DMS 273 (cell line): ENCODE measurements around the gene RASGRF2.
"Not testable (repeated sequence)": the region's sequence is repeated elsewhere in the genome, so short reads cannot be mapped to it uniquely, and the experiment has no call there.

Experiments
- DNase-seq: peaks from one replicate; lab custom pipeline; 2025; ENCODE audit not compliant: unreplicated experiment; lab: John Stamatoyannopoulos, UW

RASGRF2 gene

DNA sequence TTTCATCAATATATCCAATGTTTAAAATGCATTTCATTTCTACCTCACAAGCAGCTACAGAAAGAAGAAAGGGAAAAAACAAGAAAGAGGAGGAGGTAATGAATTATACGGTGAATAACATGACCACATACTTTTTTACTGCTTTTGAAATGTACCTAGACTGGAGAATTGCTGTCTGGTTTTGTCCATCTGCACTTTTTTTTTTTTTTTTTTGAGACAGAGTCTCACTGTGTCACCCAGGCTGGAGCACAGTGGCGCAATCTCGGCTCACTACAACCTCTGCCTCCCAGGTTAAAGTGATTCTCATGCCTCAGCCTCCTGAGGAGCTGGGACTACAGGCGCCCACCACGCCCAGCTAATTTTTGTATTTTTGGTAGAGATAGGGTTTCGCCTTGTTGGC is 58.4 kb downstream of the RASGRF2 start:
- DNase-seq = not testable (repeated sequence)

DNA sequence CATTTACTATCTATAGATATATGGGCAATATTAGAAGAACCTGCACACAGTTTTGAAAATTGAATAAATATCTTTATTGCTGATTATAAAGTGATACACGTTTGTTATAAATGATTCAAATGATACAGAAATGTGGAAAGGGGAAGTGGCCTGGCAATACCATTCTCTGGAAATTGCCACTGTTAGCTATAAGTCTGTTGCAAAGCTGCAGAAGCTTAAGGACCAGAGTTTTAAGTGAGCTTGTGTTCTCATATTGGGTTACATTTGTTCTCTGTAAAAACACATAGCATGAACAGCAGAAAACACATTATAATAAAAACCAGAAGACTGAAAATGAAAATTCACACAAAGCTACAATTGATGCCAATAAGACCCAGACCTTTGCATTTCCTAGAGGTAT is 59.6 kb downstream of the RASGRF2 start:
- DNase-seq = no peak

DNA sequence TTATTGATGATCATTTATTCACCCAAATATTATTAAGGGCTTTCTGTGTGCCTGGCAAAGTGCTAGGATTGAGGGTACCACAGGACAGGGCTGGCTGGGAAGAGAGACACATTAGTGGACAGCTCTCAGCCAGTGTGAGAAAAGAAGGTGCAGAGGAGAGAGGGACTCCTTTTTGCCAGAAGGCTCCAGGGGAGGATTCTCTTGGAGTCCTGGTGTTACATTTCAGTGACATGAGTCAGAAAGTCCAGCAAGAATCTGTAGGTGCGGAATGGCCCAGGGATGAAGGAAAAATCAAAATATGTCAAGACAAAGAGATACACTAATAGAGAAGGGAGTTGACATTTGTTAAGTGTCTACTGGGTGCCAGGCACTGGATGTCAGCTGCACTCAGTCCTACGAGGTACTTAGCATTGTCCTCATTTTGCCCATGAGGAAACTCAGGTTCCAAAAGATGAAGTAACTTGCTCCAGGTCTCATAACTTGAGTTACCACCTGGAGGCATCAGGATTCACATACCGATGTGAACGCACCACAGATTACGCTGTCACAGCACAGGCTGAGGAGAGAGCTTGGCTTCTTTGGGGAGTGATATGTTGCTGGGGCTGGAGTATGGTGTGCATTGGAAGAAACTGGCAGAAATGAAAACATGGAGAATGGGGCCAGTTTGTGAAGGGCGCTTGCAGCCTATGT is 60.5 kb downstream of the RASGRF2 start:
- DNase-seq = no peak

DNA sequence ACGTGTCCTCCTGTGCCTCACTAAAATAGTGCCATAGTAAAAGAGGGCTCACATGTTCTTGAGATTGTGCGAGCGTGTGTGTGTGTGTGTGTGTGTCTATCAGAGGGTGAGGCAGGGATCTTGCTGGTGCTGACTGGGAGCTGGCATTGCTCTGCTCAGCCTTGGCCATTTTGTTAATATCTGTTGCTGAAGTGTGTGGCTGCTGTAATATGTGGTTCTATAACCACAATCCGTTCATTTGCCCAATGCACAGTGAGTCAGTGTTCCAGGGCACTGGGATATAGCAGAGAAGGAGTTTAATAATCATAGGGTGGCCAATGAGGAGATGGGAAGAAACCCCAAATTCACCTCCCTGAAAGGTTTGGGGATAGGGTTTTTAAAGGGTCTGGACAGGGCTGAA is 61.3 kb downstream of the RASGRF2 start:
- no peak for DNase-seq

DNA sequence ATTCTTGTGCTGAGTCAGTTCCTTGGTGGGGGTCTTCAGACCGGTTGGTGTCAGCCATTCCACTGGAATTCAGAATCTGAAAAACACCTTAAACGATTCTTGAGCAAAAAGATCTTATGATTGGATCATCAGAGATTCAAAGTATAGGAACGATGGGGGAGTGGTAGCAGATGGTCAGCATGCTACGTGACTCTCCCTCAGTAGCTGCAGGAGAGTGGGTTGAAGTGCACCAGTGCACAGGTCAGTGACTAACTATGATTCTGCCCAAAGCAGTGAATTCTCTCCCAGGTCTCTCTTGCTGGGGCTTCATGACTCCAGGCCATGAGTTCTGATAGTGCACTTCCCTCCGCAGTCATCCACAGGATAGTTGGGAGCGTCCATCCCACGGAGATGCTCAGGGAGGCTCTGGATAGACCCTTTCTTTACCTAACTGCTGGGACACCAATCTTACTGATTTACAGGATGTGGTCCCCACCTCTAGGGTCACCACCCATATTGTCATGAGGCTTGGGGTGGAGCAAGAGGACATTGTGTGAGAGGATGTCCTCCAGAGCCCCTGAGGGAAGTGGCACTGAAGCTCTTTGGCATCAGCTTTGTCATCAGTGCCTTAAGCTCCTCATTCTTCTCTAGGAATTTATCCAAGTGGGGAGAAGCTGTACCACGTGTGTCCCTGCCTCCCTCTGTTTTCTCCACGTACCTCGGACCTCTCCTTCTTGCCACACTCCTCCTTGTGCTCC is 62.0 kb downstream of the RASGRF2 start:
- no peak for DNase-seq

DNA sequence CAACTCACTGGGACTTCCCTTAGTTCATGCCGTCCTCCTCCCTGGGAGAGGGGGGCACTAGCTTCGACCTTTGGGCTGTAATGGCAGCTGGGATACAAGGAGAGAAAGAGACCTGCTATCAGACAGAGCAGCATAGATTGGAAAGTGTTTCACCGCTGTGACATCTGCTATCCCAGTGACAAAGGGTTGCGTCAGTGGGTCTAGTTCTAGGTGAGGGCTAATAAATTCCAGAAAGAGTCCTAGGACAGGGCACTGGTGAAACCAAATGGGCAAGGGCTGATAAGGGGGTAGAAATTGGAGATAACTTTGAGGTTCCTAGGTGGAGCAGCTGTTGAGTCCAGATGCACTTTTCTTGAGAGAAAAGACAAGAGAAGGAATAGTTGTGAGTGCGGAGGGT is 62.5 kb downstream of the RASGRF2 start:
- DNase-seq = no peak

DNA sequence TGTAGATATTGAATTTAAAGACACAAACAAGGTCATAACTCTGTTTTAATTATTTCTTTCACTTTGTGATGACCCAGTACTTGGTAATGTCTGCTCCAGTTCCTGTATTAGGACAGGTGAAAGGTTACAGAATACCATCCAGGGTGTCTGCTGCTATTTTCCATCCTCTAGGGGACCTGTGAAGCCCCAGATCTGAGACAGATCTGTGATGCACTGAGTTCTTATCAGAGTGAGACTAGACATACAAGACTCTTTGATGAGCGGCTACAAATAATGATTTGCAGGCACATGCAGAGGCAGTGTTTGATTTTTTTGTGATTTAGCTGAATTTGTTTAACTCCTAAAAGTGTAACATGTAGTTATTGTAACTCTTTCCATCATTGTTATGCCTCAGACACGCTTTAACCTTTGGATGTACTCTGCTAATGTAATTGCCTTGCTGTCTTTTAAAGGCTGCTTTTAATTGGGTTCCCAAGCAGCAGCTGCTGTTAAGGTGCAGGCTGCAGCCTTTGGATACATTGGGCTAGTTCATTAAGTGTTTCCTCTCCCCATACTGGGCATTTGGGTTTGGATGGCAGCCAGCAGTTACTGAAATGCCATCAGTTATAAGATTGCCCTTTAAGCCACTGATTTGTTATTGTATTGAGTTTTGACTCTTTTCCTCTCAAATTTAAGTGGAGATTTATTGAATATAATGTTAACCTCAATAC is 63.3 kb downstream of the RASGRF2 start:
- peak; percentile 11 for DNase-seq

DNA sequence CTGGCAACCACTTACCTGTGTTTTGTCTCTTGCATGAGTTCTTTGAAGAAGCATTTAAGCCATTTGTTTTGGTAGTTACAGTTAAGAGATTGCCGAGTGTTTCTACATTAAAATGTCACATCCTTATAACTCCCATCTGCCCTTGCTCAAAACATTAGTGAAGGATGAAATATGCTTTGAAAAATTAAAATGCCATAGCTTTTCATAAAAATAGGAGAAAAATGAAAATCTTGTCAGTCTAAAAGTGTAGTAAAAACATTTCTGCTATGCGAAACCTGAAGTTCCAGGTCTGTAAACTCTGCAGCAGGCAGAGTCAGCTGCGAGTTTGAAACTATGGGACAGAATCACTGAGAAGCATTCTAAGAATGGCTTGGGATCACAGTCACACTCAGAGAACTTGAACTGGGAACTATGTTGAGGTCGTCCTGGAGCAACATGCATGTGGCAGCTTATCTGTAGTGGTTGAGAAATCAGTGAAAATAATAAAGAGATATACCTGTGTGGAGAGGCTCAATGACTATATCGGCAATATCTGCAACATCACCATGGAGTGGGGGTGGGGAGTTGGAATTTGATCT is 67.4 kb downstream of the RASGRF2 start:
- no peak for DNase-seq

DNA sequence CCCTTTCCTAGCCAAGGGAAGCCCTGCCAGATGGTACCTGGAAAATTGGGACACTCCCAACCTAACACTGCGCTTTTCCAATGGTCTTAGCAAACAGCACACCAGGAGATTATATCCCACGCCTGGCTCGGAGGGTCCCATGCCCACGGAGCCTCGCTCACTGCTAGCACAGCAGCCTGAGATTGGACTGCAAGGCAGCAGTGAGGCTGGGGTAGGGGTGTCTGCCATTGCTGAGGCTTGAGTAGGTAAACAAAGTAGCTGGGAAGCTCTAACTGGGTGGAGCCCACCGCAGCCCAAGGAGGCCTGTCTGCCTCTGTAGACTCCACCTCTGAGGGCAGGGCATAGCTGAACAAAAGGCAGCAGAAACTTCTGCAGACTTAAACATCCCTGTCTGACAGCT is 68.7 kb downstream of the RASGRF2 start:
- DNase-seq = not testable (repeated sequence)

DNA sequence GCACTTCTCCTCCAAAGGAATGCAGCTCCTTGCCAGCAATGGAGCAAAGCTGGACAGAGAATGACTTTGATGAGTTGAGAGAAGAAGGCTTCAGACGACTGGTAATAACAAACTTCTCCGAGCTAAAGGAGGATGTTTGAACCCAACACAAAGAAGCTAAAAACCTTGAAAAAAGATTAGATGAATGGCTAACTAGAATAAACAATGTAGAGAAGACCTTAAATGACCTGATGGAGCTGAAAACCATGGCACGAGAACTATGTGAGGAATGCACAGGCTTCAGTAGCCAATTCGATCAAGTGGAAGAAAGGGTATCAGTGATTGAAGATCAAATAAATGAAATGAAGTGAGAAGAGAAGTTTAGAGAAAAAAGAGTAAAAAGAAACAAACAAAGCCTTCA is 69.6 kb downstream of the RASGRF2 start:
- not testable (repeated sequence) for DNase-seq

DNA sequence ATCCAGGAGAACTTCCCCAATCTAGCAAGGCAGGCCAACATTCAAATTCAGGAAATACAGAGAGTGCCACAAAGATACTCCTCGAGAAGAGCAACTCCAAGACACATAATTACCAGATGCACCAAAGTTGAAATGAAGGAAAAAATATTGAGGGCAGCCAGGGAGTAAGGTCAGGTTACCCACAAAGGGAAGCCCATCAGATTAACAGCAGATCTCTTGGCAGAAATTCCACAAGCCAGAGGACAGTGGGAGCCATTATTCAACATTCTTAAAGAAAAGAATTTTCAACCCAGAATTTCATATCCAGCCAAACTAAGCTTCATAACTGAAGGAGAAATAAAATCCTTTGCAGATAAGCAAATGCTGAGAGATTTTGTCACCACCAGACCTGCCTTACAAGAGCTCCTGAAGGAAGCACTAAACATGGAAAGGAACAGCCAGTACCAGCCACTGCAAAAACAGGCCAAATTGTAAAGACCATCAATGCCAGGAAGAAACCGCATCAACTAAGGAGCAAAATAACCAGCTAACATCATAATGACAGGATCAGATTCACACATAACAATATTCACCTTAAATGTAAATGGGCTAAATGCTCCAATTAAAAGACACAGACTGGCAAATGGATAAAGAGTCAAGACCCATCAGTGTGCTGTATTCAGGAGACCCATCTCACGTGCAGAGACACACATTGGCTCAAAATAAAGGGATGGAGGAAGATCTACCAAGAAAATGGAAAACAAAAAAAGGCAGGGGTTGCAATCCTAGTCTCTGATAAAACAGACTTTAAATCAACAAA is 70.3 kb downstream of the RASGRF2 start:
- DNase-seq = not testable (repeated sequence)

DNA sequence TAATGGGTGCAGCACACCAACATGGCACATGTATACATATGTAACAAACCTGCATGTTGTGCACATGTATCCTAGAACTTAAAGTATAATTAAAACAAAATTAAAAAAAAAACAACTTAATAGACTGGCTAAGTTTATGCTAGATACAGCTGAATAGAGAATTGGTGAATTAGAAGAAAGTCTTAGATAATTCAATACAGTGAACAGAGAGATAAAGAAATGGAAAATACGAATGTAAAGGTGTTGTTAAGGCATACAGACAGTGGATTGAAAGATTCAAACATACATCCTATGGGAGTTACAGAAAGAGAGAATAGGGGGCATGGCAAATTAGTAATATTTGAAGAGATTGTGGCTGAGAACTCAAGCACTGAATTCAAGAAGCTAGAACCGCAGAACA is 75.4 kb downstream of the RASGRF2 start:
- DNase-seq = no peak

DNA sequence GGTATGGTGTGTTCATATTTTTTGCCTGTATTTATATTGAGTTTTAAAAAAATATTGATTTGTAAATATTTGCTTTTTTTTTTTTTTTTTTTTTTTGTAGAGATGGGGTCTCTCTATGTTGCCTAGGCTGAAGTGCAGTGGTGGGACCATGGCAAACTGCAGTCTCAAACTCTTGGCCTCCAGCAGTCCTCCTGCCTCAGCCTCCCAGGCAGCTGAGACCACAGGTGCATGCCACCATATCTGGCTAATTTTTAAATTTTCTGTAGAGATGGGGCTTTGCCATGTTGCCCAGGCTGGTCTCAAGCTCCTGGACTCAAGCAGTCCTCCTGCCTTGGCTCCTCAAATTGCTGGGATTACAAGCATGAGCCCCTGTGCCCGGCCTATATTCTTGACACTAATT is 78.3 kb downstream of the RASGRF2 start:
- DNase-seq = no peak

DNA sequence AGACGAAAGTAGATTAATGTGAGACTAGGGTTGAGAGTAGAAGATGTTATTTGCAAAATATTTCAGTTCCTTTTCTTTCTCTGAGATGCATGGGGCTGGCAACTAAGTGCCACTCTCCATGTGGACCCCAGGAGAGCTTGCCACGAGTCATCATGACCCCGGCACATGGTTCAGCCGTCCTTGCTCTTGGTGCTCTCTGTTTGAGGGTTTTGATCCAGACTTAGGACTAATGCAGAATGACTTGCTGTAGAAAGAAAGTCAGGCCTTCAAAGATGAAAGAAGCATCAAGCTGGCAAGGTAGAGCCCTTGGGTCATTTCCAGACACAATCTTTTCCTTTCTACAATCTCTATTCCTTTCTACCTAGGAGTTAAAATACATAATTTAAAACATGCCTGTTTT is 84.7 kb downstream of the RASGRF2 start:
- DNase-seq = no peak

DNA sequence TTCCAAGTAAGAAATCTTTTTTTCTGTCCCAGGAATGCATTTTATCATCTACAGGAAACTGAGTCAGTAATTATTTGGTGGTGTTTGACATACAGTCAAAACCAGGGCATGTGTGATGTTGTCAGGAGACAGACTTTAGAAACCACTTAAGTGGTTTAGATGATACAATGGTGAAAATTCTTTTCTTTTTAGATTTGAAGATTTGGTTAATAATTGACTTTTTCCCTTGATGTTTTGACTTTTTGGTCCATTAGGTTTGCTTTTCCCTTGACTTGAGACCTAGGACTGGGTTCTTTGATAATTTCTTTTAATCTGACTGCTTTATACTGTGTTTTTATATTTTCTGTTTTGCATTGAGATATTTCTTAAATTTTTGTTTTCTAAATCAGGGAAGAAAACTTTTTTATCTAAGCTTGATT is 85.2 kb downstream of the RASGRF2 start:
- no peak for DNase-seq

DNA sequence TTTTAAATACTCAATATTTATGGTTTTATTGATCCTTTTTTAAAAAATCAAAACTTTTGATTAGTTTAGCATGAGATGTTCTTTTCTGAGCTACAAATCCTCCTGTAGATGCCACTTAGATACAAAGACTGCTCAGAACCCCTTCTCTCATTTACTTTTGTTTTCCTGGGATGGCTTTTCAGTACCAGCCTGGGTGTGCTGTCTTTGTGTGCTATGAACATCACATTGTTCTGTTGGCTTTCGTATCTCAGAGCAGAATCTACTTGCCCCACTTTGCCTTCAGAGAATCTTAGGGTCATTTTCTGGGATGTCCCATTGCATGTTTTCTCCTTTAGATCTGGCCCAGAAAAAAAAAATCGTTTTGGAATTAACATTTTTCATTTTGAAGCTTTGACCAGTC is 85.9 kb downstream of the RASGRF2 start:
- DNase-seq = no peak

DNA sequence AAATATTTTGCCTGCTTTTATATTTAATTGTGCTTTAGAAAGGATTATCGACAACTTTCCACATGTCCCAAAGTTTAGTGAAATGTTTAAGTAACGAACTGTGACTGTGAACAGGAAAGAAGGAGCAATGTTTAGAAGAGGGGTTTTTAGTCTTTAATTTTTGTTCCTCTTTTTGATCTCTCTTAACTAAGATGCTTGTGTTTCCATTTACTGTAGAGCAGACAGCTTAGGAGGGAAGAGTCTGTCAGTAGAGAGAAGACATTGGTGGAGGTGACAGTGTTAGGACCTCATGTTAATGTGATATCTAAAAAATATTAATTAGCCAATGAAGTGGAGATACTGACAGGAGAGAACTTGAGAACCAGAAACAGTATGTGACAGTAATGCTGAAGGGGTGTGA is 92.2 kb downstream of the RASGRF2 start:
- no peak for DNase-seq

DNA sequence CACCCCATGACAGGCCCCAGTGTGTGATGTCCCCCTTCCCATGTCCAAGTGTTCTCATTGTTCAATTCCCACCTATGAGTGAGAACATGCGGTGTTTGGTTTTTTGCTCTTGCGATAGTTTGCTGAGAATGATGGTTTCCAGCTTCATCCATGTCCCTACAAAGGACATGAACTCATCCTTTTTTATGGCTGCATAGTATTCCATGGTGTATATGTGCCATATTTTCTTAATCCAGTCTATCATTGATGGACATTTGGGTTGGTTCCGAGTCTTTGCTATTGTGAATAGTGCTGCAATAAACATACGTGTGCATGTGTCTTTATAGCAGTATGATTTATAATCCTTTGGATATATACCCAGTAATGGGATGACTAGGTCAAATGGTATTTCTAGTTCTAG is 93.1 kb downstream of the RASGRF2 start:
- not testable (repeated sequence) for DNase-seq

DNA sequence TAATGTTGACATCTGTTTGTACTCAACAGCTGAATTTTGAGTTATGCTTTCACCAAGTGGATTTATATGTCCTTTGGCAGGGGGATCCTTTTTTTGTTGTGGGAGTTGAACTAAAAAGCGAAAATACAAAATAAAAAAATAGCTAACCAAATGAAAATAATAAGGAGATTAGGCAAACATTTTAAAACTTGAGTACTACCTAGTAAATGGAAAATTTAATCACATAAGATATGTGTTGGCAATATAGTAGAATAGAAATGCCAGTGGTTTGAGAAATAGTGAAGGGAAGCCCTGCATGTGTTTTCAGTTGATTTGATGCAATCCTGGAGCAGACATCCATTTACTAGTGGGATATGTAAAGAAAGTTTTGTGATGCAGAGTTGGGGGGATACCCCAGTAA is 98.0 kb downstream of the RASGRF2 start:
- DNase-seq = no peak

DNA sequence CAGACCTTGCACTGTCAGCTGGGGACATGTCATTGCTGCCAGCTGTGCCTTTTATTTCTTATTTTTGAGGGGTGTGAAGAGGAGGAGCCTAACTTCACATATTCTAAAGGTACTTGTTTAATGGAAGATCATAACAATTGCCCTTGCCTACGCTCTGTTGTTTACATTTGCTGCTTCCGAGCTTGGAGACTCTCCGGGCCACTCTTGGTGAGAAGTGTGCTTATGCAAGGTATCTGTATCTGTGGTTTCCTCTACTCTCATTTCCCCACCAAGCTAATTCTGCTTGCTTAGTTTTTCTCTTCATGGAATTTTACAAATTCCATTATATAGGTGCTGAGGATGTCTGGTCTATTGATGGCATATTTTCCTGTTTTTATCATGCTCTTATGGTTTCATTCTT is 105.3 kb downstream of the RASGRF2 start:
- no peak for DNase-seq

DNA sequence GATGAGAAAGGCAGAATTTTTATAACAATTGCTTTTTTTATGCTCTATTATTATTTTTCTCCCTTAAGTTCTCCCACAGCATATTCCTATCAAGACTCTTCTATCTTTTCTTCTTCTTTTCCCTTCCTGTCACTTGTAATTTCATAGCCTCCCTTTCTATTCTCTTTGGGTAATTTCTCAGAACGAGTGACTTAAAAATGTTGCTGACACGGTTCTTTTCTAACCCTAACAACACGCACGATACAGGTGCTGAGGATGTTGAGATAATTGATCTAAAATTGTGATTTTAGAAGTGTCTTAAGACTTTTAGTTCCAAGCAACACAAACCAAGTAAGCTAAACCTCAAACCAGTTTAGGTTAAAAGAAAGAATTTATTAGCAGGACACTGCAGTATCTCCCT is 105.9 kb downstream of the RASGRF2 start:
- DNase-seq = no peak
